Calu3 (cell line): ENCODE results near the gene MAGEA1. TPM values are rescaled to one million over a fixed set of nuclear protein-coding genes. Genes with fewer than 3 reads are reported as not detected.
"Not testable (repeated sequence)": the region's sequence is repeated elsewhere in the genome, so short reads cannot be mapped to it uniquely, and the experiment has no call there.

Source experiments
- BruUV-seq: library from RNA; stranded (reverse); fragments of 400-500 nt; replicated peaks from 2 replicates; lab custom pipeline; 2021; lab: Mats Ljungman, UMichigan
- CTCF ChIA-PET: fragments of 300-600 bp; sonication (Branson Sonifier 250); formaldehyde crosslinking; loops from one replicate; lab custom pipeline; 2022; ENCODE audit warnings: antibody characterized with exemption; lab: Charles Lee
- DNase-seq: peaks from one replicate; pipeline ENCODE4 v3.0.0; 2022
- H3K27ac Mint-ChIP-seq: one replicate; pipeline ENCODE4 v1.8.0; 2022; ENCODE audit warnings: mixed read lengths; ENCODE audit not compliant: unreplicated experiment
- H3K27me3 Mint-ChIP-seq: one replicate; pipeline ENCODE4 v1.8.0; 2022; ENCODE audit warnings: mixed read lengths; ENCODE audit not compliant: unreplicated experiment
- H3K36me3 Mint-ChIP-seq: one replicate; pipeline ENCODE4 v1.8.0; 2022; ENCODE audit warnings: mild to moderate bottlenecking, moderate library complexity, mixed read lengths; ENCODE audit not compliant: insufficient read depth, unreplicated experiment
- H3K4me1 Mint-ChIP-seq: one replicate; pipeline ENCODE4 v1.8.0; 2022; ENCODE audit warnings: mild to moderate bottlenecking, low read depth, mixed read lengths; ENCODE audit not compliant: unreplicated experiment
- H3K4me3 Mint-ChIP-seq: one replicate; pipeline ENCODE4 v1.8.0; 2022; ENCODE audit warnings: mild to moderate bottlenecking, low read depth, moderate library complexity, mixed read lengths; ENCODE audit not compliant: unreplicated experiment
- H3K9me3 Mint-ChIP-seq: one replicate; pipeline ENCODE4 v1.8.0; 2022; ENCODE audit warnings: low read depth, mixed read lengths; ENCODE audit not compliant: unreplicated experiment
- CTCF ChIP-seq: fragments of 200-600 bp; IDR thresholded peaks from one replicate; pipeline ENCODE4 v1.8.0; 2022; ENCODE audit warnings: antibody characterized with exemption; ENCODE audit not compliant: unreplicated experiment
- intact Hi-C: fragments of 100-400 bp; cut with micrococcal nuclease; formaldehyde crosslinking; loops from one replicate; pipeline ENCODE4 v1.10.0; 2022; ENCODE audit not compliant: unreplicated experiment
- total RNA-seq: library from RNA; stranded (reverse); gene quantifications from 2 replicates; pipeline ENCODE4 v1.2.3, GENCODE V29; 2022

Gene MAGEA1
- total RNA-seq, 1 experiment from 2014 or later = not detected

DNA sequence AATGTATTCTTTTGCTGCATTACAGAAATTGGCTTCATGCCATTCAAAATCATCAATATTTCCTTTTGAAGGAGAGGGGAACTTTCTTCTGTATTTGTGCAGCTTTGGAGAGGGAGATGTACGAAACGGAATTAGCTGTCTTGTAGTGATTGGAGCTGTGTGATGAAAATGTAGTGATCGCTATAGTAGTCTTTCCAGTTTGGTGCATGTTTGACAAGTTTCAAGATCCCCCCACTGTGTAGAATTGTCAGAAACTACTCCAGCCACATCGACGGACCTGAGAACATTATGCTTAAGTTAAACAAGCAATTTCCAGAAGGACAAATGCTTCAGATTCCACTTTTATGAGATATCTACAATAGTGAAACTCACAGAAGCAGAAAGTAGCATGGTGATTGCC lies 21.6 kb upstream of the MAGEA1 start:
- no TSS peak for BruUV-seq
- Mint-ChIP-seq H3K4me1 (no peaks in the 10 kb centered on the region), H3K27me3 (peaks cover 47% of the 10 kb centered on the region), H3K27ac (no peak overlapping the region), H3K4me3 (no peak overlapping the region), H3K9me3 (no peaks in the 10 kb centered on the region), H3K36me3 (no peaks in the 10 kb centered on the region)
- TF ChIP-seq CTCF = no peak
- CTCF ChIA-PET = no interaction called here
- intact Hi-C loops = no loop called here
- DNase-seq = no peak

DNA sequence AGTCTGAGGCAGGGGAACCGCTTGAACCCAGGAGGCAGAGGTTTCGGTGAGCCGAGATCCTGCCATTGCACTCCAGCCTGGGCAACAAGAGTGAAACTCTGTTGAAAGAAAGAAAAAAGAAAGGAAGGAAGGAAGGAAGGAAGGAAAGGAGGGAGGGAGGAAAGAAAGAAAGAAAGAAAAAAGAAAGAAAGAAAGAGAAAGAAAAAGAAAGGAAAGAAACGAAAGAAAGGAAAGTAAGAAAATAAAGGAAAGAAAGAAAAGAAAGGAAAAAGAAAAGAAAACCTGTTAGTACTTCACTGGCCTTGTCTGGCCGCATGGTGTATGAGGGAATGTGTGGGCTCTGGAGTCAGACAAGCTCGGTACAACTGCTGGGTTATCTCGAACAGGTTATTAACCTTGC lies 20.8 kb upstream of the MAGEA1 start:
- DNase-seq = no peak
- no TSS peak for BruUV-seq
- Mint-ChIP-seq H3K4me1 (no peaks in the 10 kb centered on the region), H3K27ac (no peak overlapping the region), H3K9me3 (no peaks in the 10 kb centered on the region), H3K36me3 (no peaks in the 10 kb centered on the region), H3K27me3 (peaks cover 50% of the 10 kb centered on the region), H3K4me3 (no peak overlapping the region)
- CTCF ChIA-PET = no interaction called here
- intact Hi-C loops = no loop called here
- no peak for TF ChIP-seq CTCF

GRCh38 chrX:153161952-153162351 lies 17.1 kb upstream of the MAGEA1 start:
- CTCF ChIA-PET = no interaction called here
- peaks cover 60% of the 10 kb centered on the region for H3K27me3 Mint-ChIP-seq
- H3K27ac Mint-ChIP-seq = no peak overlapping the region
- H3K4me3 Mint-ChIP-seq = no peak overlapping the region
- intact Hi-C loops = no loop called here
- no TSS peak for BruUV-seq
- no peaks in the 10 kb centered on the region for H3K36me3 Mint-ChIP-seq
- no peaks in the 10 kb centered on the region for H3K9me3 Mint-ChIP-seq
- no peak for TF ChIP-seq CTCF
- H3K4me1 Mint-ChIP-seq = no peaks in the 10 kb centered on the region
- DNase-seq = no peak

- BruUV-seq = no TSS peak
- DNase-seq = no peak
Measured at GRCh38 chrX:153164733-153165132, 14.4 kb upstream of the MAGEA1 start.

GRCh38 chrX:153168423-153168822 lies 10.7 kb upstream of the MAGEA1 start:
- H3K4me1 Mint-ChIP-seq, H3K4me3 Mint-ChIP-seq, DNase-seq, H3K27ac Mint-ChIP-seq, intact Hi-C loops, CTCF ChIA-PET, H3K36me3 Mint-ChIP-seq, H3K9me3 Mint-ChIP-seq, BruUV-seq: not testable (repeated sequence)
- H3K27me3 Mint-ChIP-seq = peaks cover 47% of the 10 kb centered on the region

More at GRCh38 chrX:153164733-153165132, 14.4 kb upstream of the MAGEA1 start:
- CTCF ChIA-PET = interaction anchor here (0.5 kb wide), 1 partner anchor 1451 kb away, joined by 3 read pairs; no protein-coding TSS in a partner anchor
- intact Hi-C loops = no loop called here
- Mint-ChIP-seq H3K4me1 (no peaks in the 10 kb centered on the region), H3K27ac (no peak overlapping the region), H3K9me3 (no peaks in the 10 kb centered on the region), H3K27me3 (peaks cover 53% of the 10 kb centered on the region), H3K4me3 (no peak overlapping the region), H3K36me3 (no peaks in the 10 kb centered on the region)
- no peak for TF ChIP-seq CTCF
